GM12865 (cell line): ENCODE results near the gene TMEM98.

ENCODE experiments used
- DNase-seq: peaks from one replicate; pipeline ENCODE4 v3.0.0; 2010; ENCODE audit warnings: low read depth
- H3K4me3 ChIP-seq: 2 replicates; pipeline ENCODE4 v1.5.1; 2011; ENCODE audit warnings: mild to moderate bottlenecking, low read depth, low read length, control low read depth
- TF ChIP-seq, protein P1 (sequence below): IDR thresholded peaks from 2 replicates; pipeline ENCODE4 v1.5.1; 2011; ENCODE audit warnings: low read length, control low read depth, low read depth, inconsistent platforms; ENCODE audit not compliant: insufficient read depth; ENCODE audit errors: missing control alignments

TMEM98 gene

GRCh38 chr17:32927201-32927723 lies 691 bp upstream of the TMEM98 start:
- TF ChIP-seq, protein P1, sequence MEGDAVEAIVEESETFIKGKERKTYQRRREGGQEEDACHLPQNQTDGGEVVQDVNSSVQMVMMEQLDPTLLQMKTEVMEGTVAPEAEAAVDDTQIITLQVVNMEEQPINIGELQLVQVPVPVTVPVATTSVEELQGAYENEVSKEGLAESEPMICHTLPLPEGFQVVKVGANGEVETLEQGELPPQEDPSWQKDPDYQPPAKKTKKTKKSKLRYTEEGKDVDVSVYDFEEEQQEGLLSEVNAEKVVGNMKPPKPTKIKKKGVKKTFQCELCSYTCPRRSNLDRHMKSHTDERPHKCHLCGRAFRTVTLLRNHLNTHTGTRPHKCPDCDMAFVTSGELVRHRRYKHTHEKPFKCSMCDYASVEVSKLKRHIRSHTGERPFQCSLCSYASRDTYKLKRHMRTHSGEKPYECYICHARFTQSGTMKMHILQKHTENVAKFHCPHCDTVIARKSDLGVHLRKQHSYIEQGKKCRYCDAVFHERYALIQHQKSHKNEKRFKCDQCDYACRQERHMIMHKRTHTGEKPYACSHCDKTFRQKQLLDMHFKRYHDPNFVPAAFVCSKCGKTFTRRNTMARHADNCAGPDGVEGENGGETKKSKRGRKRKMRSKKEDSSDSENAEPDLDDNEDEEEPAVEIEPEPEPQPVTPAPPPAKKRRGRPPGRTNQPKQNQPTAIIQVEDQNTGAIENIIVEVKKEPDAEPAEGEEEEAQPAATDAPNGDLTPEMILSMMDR: no peak
- no peak for DNase-seq
- H3K4me3 ChIP-seq: no peak overlapping the region

GRCh38 chr17:32928586-32929535 lies 908 bp downstream of the TMEM98 start:
- TF ChIP-seq, protein P1: no peak
- H3K4me3 ChIP-seq: no peak overlapping the region
- DNase-seq: no peak

- TF ChIP-seq, protein P1: no peak
- DNase-seq: no peak
- H3K4me3 ChIP-seq: no peak overlapping the region
Observed at GRCh38 chr17:32929588-32929987, 1.6 kb downstream of the TMEM98 start.

- TF ChIP-seq, protein P1: no peak
- no peak overlapping the region for H3K4me3 ChIP-seq
- DNase-seq: no peak
Observed at GRCh38 chr17:32930512-32930911, 2.6 kb downstream of the TMEM98 start.

- TF ChIP-seq, protein P1: no peak
- H3K4me3 ChIP-seq: no peak overlapping the region
- no peak for DNase-seq
Observed at GRCh38 chr17:32931686-32932085, 3.7 kb downstream of the TMEM98 start.

- no peak overlapping the region for H3K4me3 ChIP-seq
- no peak for DNase-seq
- TF ChIP-seq, protein P1: no peak
Observed at GRCh38 chr17:32933881-32934280, 5.9 kb downstream of the TMEM98 start.
